A673 (cell line): ENCODE measurements around the gene AGO3. TPM values are rescaled to one million over a fixed set of nuclear protein-coding genes. Genes with fewer than 3 reads are reported as not detected.
A peak's percentile ranks its signal among the peaks of the same experiment; 100 is the strongest.

Experiments used
- BruUV-seq: library from RNA; stranded (reverse); fragments of 400-500 nt; replicated peaks from 2 replicates; lab custom pipeline; 2021; lab: Mats Ljungman, UMichigan
- CTCF ChIA-PET: fragments of 300-600 bp; sonication (Branson Sonifier 250); formaldehyde crosslinking; loops from one replicate; lab custom pipeline; 2022; ENCODE audit warnings: antibody characterized with exemption; lab: Charles Lee
- POLR2A ChIA-PET: fragments of 300-600 bp; sonication (Branson Sonifier 250); formaldehyde crosslinking; loops from one replicate; lab custom pipeline; 2022; ENCODE audit warnings: antibody characterized with exemption; ENCODE audit not compliant: low non-redundant PET; lab: Charles Lee
- DNase-seq: peaks from one replicate; pipeline ENCODE4 v3.0.0-alpha.2; 2015; ENCODE audit warnings: low spot score
- H3K27ac ChIP-seq: fragments of 200-600 bp; sonication (generic); 2 replicates; pipeline ENCODE4 v1.5.1; 2016; ENCODE audit warnings: mixed run types, low read depth, mild to moderate bottlenecking, mixed read lengths, antibody characterized with exemption, low read length; ENCODE audit not compliant: poor library complexity, severe bottlenecking
- H3K27me3 ChIP-seq: fragments of 200-600 bp; sonication (generic); replicated peaks from 2 replicates; pipeline ENCODE4 v1.6.1; 2017; ENCODE audit warnings: mixed run types, low read depth, mild to moderate bottlenecking, mixed read lengths, antibody characterized with exemption, low read length; ENCODE audit not compliant: insufficient read depth, poor library complexity
- H3K36me3 ChIP-seq: fragments of 200-600 bp; sonication (generic); 2 replicates; pipeline ENCODE4 v1.6.1; 2016; ENCODE audit warnings: mixed run types, mild to moderate bottlenecking, mixed read lengths, antibody characterized with exemption, low read length; ENCODE audit not compliant: insufficient read depth, poor library complexity, severe bottlenecking
- H3K4me1 ChIP-seq: fragments of 200-600 bp; sonication (generic); 2 replicates; pipeline ENCODE4 v1.6.1; 2017; ENCODE audit warnings: mixed run types, mild to moderate bottlenecking, mixed read lengths, antibody characterized with exemption, low read length; ENCODE audit not compliant: insufficient read depth, poor library complexity, severe bottlenecking
- H3K4me3 ChIP-seq: fragments of 200-600 bp; sonication (generic); 2 replicates; pipeline ENCODE4 v1.5.1; 2016; ENCODE audit warnings: low read depth, mixed run types, mild to moderate bottlenecking, mixed read lengths, low read length; ENCODE audit not compliant: poor library complexity, severe bottlenecking
- H3K9me3 ChIP-seq: fragments of 200-600 bp; sonication (generic); 2 replicates; pipeline ENCODE4 v1.6.1; 2016; ENCODE audit warnings: mixed run types, low read depth, mild to moderate bottlenecking, mixed read lengths, antibody characterized with exemption, low read length; ENCODE audit not compliant: poor library complexity, severe bottlenecking
- CTCF ChIP-seq: fragments of 300-800, 200-600 bp; sonication (generic); conservative IDR thresholded peaks from 2 replicates; pipeline ENCODE4 v1.5.1; 2017; ENCODE audit warnings: low read depth, mild to moderate bottlenecking, antibody characterized with exemption, low read length, moderate library complexity, mixed read lengths
- EZH2 ChIP-seq: fragments of 200-600 bp; sonication (generic); IDR thresholded peaks from 2 replicates; pipeline ENCODE4 v1.6.1; 2017; ENCODE audit warnings: borderline replicate concordance, low read depth, mild to moderate bottlenecking, mixed read lengths, antibody characterized with exemption, low read length; ENCODE audit not compliant: poor library complexity, severe bottlenecking
- intact Hi-C: fragments of 100-400 bp; cut with micrococcal nuclease; formaldehyde crosslinking; loops from one replicate; pipeline ENCODE4 v1.10.0; 2022; ENCODE audit not compliant: unreplicated experiment
- total RNA-seq: library from RNA; stranded (reverse); gene quantifications from 2 replicates; pipeline ENCODE4 v1.2.3, GENCODE V29; 2021

Gene AGO3
- total RNA-seq, 1 experiment from 2014 or later = 44.2 TPM

- no peaks in the 10 kb centered on the region for H3K27me3 ChIP-seq
- BruUV-seq = no TSS peak
- intact Hi-C loops = no loop called here
- peak overlapping the region; percentile 83 for H3K27ac ChIP-seq
- DNase-seq = no peak
- peaks cover 24% of the 10 kb centered on the region for H3K36me3 ChIP-seq
- no peak for TF ChIP-seq CTCF
- no peak for TF ChIP-seq EZH2
- no peak overlapping the region for H3K4me3 ChIP-seq
- H3K9me3 ChIP-seq = no peaks in the 10 kb centered on the region
- ChIA-PET POLR2A (no interaction called here), CTCF (interaction anchor here (0.6 kb wide), 1 partner anchor 9 kb away, joined by 3 read pairs; no protein-coding TSS in a partner anchor)
- no peaks in the 10 kb centered on the region for H3K4me1 ChIP-seq
Observed at GRCh38 chr1:36087233-36088123, 156.6 kb downstream of the AGO3 start.

GRCh38 chr1:36088265-36088576, 157.3 kb downstream of the AGO3 start:
- no TSS peak for BruUV-seq
- TF ChIP-seq EZH2 (no peak), CTCF (no peak)
- Histone ChIP-seq H3K4me1 (no peaks in the 10 kb centered on the region), H3K9me3 (no peaks in the 10 kb centered on the region), H3K27ac (peak overlapping the region; percentile 83), H3K36me3 (peaks cover 32% of the 10 kb centered on the region), H3K4me3 (peak overlapping the region; percentile 98), H3K27me3 (no peaks in the 10 kb centered on the region)
- no peak for DNase-seq
- ChIA-PET CTCF (no interaction called here), POLR2A (no interaction called here)
- intact Hi-C loops = no loop called here

- no TSS peak for BruUV-seq
- Histone ChIP-seq H3K4me1 (no peaks in the 10 kb centered on the region), H3K36me3 (peaks cover 37% of the 10 kb centered on the region), H3K27ac (peak within 1 kb of the TSS; percentile 83), H3K9me3 (no peaks in the 10 kb centered on the region), H3K4me3 (peak within 1 kb of the TSS; percentile 98), H3K27me3 (no peaks in the 10 kb centered on the region)
- TF ChIP-seq CTCF = peak; percentile 99
- no peak for TF ChIP-seq EZH2
- ChIA-PET CTCF (no interaction called here), POLR2A (no interaction called here)
- intact Hi-C loops = no loop called here
- peak; percentile 95 for DNase-seq
Observed at GRCh38 chr1:36088577-36089392, 157.9 kb downstream of the AGO3 start, which contains the start of gene ADPRS. ADPRS (plus strand) TSS chr1:36088892; CDS start chr1:36088905, 13 bp downstream.
